GM21381 (cell line): ENCODE measurements around the gene PPT2.

Experiments used
- ATAC-seq: cut with Tn5 transposase; IDR thresholded peaks from one replicate; pipeline ENCODE4 v1.9.1; 2021; ENCODE audit warnings: mild to moderate bottlenecking, moderate library complexity; ENCODE audit not compliant: unreplicated experiment

The PPT2 gene

DNA sequence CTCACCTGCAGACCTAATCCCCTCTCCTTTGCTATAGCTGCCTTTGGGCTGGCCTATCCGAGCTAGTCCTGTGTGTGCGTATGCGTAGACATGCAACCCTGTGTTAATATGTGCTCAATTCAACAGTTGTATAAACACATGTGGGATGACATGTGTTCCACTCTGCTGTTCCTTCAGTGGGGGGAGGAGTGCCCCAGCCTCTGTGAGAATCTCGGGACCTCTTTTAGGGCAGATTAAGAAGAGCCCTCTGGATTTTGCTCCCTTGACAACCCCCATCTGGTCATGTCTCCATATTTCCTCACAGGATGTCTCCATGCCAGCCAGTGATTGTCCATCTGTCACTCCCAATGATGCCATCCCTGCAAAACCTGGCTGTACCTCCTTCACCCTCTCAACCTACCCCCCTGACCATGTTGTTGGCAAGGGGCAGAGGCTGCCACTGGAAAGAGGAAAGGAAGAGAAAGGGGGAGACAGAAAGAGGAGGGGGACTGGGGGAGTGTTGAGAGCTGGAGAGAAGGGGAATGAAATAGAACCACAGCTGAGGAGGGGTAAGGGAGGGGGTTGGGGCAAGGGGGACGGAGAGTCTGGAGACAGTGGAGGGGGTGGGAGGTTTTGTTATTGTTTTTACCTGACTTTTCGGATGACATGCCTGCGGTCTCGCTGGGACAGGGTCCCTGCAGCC lies 2.6 kb upstream of the PPT2 start:
- no peak for ATAC-seq

DNA sequence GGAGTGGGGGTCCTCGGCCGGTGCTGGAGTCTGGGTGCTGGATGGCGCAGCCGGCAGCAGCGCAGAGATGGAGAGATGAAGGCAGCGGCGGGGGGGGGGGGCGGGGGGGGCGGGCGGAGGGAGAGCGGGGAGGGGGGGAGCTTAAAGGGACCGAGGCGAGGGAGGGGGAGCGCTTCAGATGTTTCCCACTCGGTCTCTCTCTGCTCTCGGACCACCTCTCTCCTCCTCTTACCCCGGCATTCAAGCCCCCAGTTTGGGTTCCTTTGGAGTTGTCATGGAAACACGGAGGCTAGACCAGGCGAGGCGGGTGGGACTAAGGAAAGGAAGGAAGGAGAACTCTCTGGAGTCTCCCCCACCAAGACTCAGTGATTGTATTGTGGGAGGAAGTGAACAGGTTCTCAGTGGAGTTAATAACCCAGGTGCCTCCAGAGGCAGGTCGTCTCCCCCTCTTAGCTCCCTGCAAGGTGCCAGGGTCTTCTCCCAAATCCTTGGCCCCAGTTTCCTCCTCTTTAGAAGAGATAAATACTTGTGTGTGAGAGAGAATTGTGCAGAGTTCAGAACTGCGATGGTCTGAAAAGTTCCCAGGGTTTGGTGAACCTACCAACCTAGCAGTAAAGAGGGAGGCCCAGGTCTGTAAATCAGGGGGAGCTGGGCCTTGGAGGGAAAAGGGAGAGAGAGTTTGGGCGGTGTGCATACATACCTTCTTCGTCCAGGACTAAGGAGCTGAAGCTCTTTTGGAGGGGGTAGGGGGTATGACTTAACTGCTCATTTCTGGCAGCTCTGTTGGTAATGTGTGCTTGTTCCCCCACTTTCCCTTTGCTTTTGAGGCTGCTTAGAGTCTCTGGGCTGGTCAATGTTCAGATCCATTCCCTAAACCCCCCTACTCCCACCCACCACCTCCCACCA lies 1.8 kb upstream of the PPT2 start, which contains the start of gene PRRT1:
Gene PRRT1, minus strand, starts transcription at position 77 of the 906 bp plus-strand sequence. CDS start 112 bp downstream, outside the sequence.
- ATAC-seq = no peak

DNA sequence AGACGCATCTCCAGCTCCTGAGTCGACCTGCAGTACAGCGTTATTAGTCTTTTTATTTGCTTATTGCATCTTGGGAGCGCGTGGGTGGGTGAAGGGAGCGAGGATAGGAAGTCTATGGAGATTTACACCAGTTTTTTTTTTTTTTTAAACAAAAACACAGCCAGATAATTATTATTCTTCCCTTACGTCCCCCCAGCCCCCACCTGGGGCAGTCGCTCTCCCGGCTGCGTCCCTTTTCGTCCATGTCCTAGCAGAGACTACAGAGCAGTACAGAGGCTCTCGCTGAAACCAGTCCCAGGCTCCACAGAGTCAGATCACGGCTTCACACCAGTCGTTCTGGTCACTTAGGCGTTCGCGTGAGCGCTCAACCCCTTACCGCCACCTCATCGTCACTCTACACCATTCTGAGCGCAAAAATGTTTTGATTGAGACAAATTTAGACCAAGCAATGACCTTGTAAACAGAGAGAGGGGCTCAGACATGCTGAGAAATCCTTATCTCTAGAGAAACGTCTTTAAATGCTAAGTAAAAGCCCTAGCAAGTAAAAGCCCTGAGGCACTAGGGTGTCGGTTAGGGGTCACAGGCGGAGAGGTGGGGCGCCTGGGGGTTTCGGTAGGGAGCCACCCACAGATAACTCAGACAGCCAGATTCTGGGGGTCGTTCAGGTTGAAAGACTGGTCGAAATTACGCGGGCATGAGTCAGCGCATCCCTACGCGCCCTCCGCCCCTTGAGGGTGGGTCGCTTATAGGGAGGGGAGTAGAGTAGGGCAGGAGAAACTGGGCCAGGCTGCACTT lies 975 bp upstream of the PPT2 start:
- no peak for ATAC-seq

- no peak for ATAC-seq
These were observed 697 bp downstream of the PPT2 start for GRCh38 chr6:32154514-32155161.

GRCh38 chr6:32156891-32157290 lies 3.0 kb downstream of the PPT2 start:
- ATAC-seq = no peak

DNA sequence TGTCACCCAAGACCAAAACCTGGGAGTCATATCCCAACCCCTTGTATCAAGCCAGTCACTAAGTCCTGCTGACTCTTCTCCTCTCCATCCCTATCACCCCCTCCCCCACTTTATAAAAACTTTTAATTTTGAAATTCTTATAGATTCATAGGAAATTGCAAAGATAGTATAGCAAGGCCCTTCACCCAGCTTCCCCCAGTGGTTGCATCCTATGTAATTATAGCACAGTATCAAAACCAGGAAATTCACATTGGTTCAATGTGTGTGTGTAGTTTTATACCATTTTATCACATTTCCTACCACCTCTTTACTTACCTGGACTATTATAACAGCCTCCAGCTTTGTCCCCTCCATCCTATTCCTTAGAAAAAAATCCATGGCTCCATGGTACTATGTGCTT lies 4.1 kb downstream of the PPT2 start:
- no peak for ATAC-seq

DNA sequence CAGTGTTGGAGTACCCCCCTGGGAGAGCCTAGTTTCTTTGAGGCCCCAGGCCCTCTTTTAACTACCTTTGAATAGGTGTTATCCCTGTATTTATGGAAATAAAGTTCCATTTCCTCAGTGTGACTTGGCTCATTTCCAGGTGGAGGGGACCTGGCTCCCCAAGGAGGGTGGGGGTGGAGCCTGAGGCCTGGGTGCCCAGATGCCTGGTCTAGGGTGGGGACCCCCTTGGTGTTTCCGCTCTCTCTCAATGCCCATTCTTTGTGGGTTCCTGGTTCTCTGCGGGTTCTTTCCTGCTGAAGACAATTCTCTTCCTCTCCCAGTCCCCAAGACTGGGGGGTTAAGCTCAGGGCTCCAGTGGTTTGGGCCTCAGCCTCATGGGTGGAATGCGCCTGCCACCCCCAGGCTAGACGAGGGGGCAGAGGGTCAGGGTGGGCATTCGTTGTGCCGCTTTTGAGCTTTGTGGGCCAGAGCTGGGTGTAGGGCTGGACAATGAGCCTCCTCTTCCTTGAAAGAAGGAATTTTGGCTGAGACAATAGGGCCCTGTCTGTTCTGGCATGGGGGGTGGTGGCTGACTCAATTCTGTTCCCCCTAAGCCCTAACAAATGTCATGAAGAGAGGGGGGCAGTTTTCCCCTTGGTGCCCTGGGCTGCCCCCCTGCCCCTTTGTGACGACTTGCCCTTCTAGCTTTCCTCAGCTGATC lies 9.8 kb downstream of the PPT2 start:
- ATAC-seq = no peak

GRCh38 chr6:32164295-32164694 lies 10.4 kb downstream of the PPT2 start, which contains the start of gene EGFL8:
TSS of gene EGFL8 (plus strand) at chr6:32164595. CDS start at chr6:32166166, 1,571 bp downstream.
- ATAC-seq = no peak

DNA sequence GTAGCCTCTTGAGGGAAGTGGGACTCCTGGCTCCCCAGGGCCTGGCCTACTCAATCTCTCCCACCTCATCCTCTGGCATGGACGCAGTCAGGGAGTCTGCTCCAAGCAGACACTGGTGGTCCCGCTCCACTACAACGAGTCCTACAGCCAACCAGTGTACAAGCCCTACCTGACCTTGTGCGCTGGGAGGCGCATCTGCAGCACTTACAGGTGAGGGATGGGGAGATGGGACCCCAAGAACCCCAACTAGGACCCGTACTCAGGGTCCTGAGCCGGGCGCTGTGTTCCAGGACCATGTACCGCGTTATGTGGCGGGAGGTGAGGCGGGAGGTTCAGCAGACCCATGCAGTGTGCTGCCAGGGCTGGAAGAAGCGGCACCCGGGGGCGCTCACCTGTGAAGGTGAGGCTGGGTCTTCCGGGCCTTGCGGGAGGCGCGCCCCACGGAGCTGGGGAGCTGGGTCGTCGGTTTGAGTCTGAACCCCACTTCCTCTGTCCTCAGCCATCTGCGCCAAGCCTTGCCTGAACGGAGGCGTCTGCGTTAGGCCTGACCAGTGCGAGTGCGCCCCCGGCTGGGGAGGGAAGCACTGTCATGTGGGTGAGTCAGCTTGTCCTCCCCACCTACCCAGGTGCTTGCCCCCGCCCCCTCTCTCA lies 12.6 kb downstream of the PPT2 start:
- no peak for ATAC-seq

GRCh38 chr6:32167154-32167760 lies 13.3 kb downstream of the PPT2 start:
- no peak for ATAC-seq

DNA sequence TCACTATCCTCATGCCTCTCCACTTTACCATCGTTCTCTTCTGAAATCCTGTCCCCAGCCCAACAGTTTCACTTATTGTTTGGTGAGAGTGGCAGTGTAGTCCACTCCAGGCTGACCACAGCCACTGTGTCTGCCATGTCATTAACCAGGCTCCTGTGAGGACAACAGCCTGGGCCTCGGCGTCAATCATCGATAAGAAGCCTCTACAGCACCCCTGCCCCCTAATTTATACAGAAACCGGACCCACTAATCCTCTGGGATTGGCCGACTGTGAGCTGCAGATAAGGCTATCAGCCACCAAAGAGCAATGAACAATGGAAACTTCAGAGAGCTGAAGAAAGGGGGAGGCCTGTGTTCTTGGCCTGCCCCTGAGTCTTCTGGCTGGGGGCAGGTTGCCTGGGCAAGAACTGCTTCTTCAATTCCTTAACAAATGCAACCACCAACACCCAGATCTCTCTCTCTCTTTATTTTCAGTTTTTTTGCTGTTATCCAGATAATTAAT lies 13.9 kb downstream of the PPT2 start:
- ATAC-seq = no peak

GRCh38 chr6:32168350-32168749 lies 14.4 kb downstream of the PPT2 start:
- no peak for ATAC-seq

DNA sequence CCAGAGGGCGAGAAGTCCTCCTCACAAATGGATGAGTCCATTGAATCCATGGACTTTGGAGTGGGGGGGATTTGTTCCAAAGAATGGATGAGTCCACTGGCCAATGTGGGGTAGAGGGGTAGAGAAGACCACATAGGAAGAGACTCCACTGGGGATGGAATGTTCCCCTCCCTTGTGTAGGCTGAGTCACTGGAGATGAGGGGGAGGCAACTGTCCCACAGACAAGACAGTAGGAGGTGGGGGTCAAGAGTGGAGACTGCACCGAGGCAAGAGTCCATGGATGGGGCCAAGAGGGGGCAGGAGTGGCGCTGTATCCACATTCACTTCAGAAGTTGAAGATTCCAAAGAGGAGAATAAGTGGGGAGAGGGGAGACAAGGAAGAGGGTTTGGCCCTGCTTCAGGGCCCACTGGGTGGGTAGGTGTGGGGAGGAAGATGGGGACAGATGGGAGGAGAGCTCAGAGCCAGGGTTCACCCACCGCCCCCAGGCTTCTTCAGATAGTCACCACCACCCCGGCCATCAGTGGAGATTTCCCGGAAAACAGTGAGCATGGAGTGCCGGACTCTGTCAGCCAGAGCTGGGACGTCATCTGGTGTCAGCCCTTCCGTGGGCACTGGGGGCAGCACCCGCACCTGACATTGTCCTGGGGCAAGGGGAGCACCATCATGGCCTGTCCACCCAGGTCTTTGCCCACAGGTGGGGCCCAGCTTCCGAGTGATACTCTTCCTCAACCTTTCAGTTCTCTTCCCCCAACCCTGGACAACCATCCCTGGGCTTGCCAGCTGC lies 15.1 kb downstream of the PPT2 start:
- no peak for ATAC-seq

DNA sequence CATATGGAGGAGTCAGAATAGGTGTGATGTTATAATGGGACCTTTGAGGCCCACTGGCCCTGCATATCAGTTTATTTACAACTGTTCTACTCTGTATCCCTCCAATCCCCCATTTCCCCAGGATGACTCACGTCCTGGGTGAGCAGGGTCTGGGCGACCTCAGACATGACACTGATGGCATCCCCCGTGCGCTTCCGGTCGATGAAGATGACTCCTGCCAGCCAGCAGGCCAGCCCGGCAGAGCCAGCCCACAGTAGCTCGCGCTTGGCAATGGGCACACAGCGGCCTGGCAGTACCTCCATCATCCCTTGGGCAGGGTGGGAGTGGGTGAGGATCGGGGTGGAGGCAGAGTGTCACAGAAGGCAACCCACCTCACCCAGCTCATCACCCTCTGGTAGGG lies 16.4 kb downstream of the PPT2 start:
- no peak for ATAC-seq

GRCh38 chr6:32171234-32171633 lies 17.3 kb downstream of the PPT2 start:
- no peak for ATAC-seq

- ATAC-seq = no peak
These were observed 19.2 kb downstream of the PPT2 start for GRCh38 chr6:32173051-32173727.

- ATAC-seq = no peak
These were observed 20.5 kb downstream of the PPT2 start for GRCh38 chr6:32174416-32174815.

DNA sequence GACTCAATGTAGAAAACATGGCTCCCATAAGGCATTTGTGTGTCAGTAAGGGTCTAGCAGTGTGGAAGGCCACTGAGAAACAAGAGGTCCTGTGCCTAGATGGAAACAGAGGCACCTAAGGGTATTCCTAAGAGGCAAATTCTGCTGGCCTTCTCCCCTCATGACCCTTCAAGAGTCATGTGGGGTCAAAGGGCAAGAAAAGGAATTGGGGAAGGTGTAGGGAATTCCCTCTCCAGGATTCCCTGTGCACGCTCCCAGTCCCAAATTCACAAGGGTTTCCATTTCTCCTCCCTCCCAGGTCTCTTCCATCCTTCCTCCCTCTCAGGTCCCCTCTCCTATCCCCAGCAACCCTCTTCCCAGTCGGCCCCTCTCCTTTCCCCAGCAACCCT lies 21.4 kb downstream of the PPT2 start:
- ATAC-seq = no peak
